Esophagus squamous epithelium (tissue), 5 donors: ENCODE data around the gene ATPAF1. TPM values are rescaled to one million over a fixed set of nuclear protein-coding genes. Genes with fewer than 3 reads are reported as not detected.

Source experiments
- DNase-seq: peaks from one replicate; lab custom pipeline; 2025; lab: John Stamatoyannopoulos, UW
- H3K27ac ChIP-seq, 4 donors: fragments of 200-600 bp; sonication (generic); one replicate each; pipeline ENCODE4 v1.5.1; 2016 to 2019; ENCODE audit warnings: mild to moderate bottlenecking in 1 of 4
- H3K27me3 ChIP-seq, 4 donors: fragments of 200-600 bp; sonication (generic); 1 replicate in 3 of 4; 2 replicates in 1 of 4; pipeline versions ENCODE4 v1.5.1 to v1.6.0; 2017 to 2021; ENCODE audit warnings: antibody characterized with exemption in 1 of 4
- H3K36me3 ChIP-seq, 3 donors: fragments of 200-600 bp; sonication (generic); one replicate each; pipeline ENCODE4 v1.5.1; 2016 to 2019
- H3K4me1 ChIP-seq, 3 donors: fragments of 200-600 bp; sonication (generic); one replicate each; pipeline ENCODE4 v1.5.1; 2017 to 2019
- H3K4me3 ChIP-seq, 4 donors: fragments of 200-600 bp; sonication (generic); 1 replicate in 3 of 4; 2 replicates in 1 of 4; pipeline ENCODE4 v1.5.1; 2016 to 2019; ENCODE audit warnings: mild to moderate bottlenecking in 2 of 4, moderate library complexity in 1 of 4
- H3K9me3 ChIP-seq, 3 donors: fragments of 200-600 bp; sonication (generic); one replicate each; pipeline ENCODE4 v1.5.1; 2016 to 2019
- CTCF ChIP-seq, 6 experiments: fragments of 450-650 bp in 4 of 6; fragments of 200-600 bp in 2 of 6; sonication (generic) in 2 of 6; IDR thresholded peaks; one replicate each; pipeline ENCODE4 v1.5.1; 2016 to 2019; ENCODE audit warnings: antibody characterized with exemption in 6 of 6, mild to moderate bottlenecking in 4 of 6, moderate library complexity in 4 of 6
- POLR2A ChIP-seq, 4 donors: fragments of 450-650 bp; IDR thresholded peaks; one replicate each; pipeline ENCODE4 v1.6.1; 2017; ENCODE audit warnings: antibody characterized with exemption in 4 of 4, mild to moderate bottlenecking in 4 of 4, moderate library complexity in 3 of 4
- WGBS, 2 donors: methylation state at CpG; one replicate each; pipeline ENCODE4 v1.1.5; 2018; 5-methylcytosine and 5-hydroxymethylcytosine counted together
- intact Hi-C: fragments of 100-400 bp; cut with DNase I; formaldehyde crosslinking; loops from one replicate; pipeline ENCODE4 v1.15.0; 2022
- total RNA-seq, 4 donors: library from RNA; depleted of rRNA; stranded (reverse); fragments of >200 nt; gene quantifications; one replicate each; pipeline ENCODE4 v1.1.0, GENCODE V29; 2016
- donor health status: DM: yes; HTN: yes; CAD: no.

Gene ATPAF1
- total RNA-seq, 4 donors from 2014 or later, result 25.7 to 39.1 (median 32.8) TPM

GRCh38 chr1:46645815-46646214 lies 22.3 kb downstream of the ATPAF1 start:
- Histone ChIP-seq H3K4me3 (no peak overlapping the region), H3K9me3 (peaks cover 0 to 12% (median 7%) of the 10 kb centered on the region in 3 donors), H3K27me3 (no peaks in the 10 kb centered on the region), H3K36me3 (peaks cover 0 to 84% (median 4%) of the 10 kb centered on the region in 3 donors), H3K27ac (no peak overlapping the region), H3K4me1 (peaks cover 0 to 24% (median 12%) of the 10 kb centered on the region in 3 donors)
- intact Hi-C loops, result no loop called here
- DNase-seq, result no peak
- TF ChIP-seq POLR2A (IDR thresholded peaks at IDR 0.05) (no peak), CTCF (IDR thresholded peaks at IDR 0.05) (no peak)
- WGBS, 2 donors, result 91 to 94% methylated on average over 4 of the region's 4 CpGs

GRCh38 chr1:46643368-46643775 lies 24.8 kb downstream of the ATPAF1 start:
- Histone ChIP-seq H3K36me3 (peaks cover 0 to 63% (median 0%) of the 10 kb centered on the region in 3 donors), H3K27me3 (no peaks in the 10 kb centered on the region), H3K4me3 (no peak overlapping the region), H3K9me3 (no peaks in the 10 kb centered on the region), H3K4me1 (peaks cover 0 to 39% (median 17%) of the 10 kb centered on the region in 3 donors), H3K27ac (peak overlapping the region in 3 of 4 donors; percentile 17 to 49 (median 27))
- TF ChIP-seq POLR2A (IDR thresholded peaks at IDR 0.05) (no peak), CTCF (IDR thresholded peaks at IDR 0.05) (no peak)
- intact Hi-C loops, result no loop called here
- no peak for DNase-seq

GRCh38 chr1:46642115-46642680 lies 26.0 kb downstream of the ATPAF1 start:
- intact Hi-C loops, result no loop called here

GRCh38 chr1:46639547-46639946 lies 28.6 kb downstream of the ATPAF1 start:
- Histone ChIP-seq H3K9me3 (no peaks in the 10 kb centered on the region), H3K4me3 (no peak overlapping the region), H3K27me3 (no peaks in the 10 kb centered on the region), H3K27ac (peak overlapping the region in 1 of 4 donors; percentile 5), H3K4me1 (peaks cover 0 to 39% (median 20%) of the 10 kb centered on the region in 3 donors), H3K36me3 (peaks cover 6 to 62% (median 9%) of the 10 kb centered on the region in 3 donors)
- no peak for TF ChIP-seq CTCF (IDR thresholded peaks at IDR 0.05)
- TF ChIP-seq POLR2A (IDR thresholded peaks at IDR 0.05), result no peak
- intact Hi-C loops, result no loop called here
- 33 to 55% methylated on average over 1 of the region's 1 CpG for WGBS, 2 donors
- DNase-seq, result no peak

More at GRCh38 chr1:46642115-46642680, 26.0 kb downstream of the ATPAF1 start:
- DNase-seq, result no peak
- Histone ChIP-seq H3K4me1 (peaks cover 0 to 39% (median 17%) of the 10 kb centered on the region in 3 donors), H3K27ac (peak overlapping the region in 3 of 4 donors; percentile 3 to 49 (median 10)), H3K36me3 (peaks cover 0 to 60% (median 0%) of the 10 kb centered on the region in 3 donors), H3K4me3 (no peak overlapping the region), H3K9me3 (no peaks in the 10 kb centered on the region), H3K27me3 (no peaks in the 10 kb centered on the region)
- TF ChIP-seq POLR2A (IDR thresholded peaks at IDR 0.05), result no peak
- TF ChIP-seq CTCF (IDR thresholded peaks at IDR 0.05), result no peak

GRCh38 chr1:46638921-46639320 lies 29.2 kb downstream of the ATPAF1 start:
- Histone ChIP-seq H3K36me3 (peaks cover 6 to 68% (median 9%) of the 10 kb centered on the region in 3 donors), H3K9me3 (no peaks in the 10 kb centered on the region), H3K27me3 (no peaks in the 10 kb centered on the region), H3K4me1 (peaks cover 0 to 35% (median 18%) of the 10 kb centered on the region in 3 donors), H3K4me3 (no peak overlapping the region), H3K27ac (peak overlapping the region in 1 of 4 donors; percentile 76)
- intact Hi-C loops, result no loop called here
- no peak for DNase-seq
- TF ChIP-seq POLR2A (IDR thresholded peaks at IDR 0.05), result no peak
- no peak for TF ChIP-seq CTCF (IDR thresholded peaks at IDR 0.05)
